CD14-positive monocyte (primary cell): ENCODE data around the gene CATSPER1. TPM values are rescaled to one million over a fixed set of nuclear protein-coding genes. Genes with fewer than 3 reads are reported as not detected.

Experiments
- DNase-seq, 3 donors: peaks; one replicate each; pipeline ENCODE4 v3.0.0-alpha.2; 2011 to 2022
- H2AFZ ChIP-seq: 2 replicates; pipeline ENCODE4 v1.6.0; 2012; ENCODE audit warnings: mild to moderate bottlenecking, low read depth, low read length, inconsistent platforms; ENCODE audit not compliant: insufficient read depth, poor library complexity, severe bottlenecking
- H3K27ac ChIP-seq, 2 donors: 1 replicate in 1 of 2; 2 replicates in 1 of 2; pipeline ENCODE4 v1.5.1; 2012 to 2013; ENCODE audit warnings: low read length in 2 of 2, control low read depth in 1 of 2, inconsistent platforms in 1 of 2, low read depth in 1 of 2, mild to moderate bottlenecking in 1 of 2
- H3K27me3 ChIP-seq, 2 donors: one replicate each; pipeline versions ENCODE4 v1.6.0 to v1.6.1; 2011 to 2013; ENCODE audit warnings: low read length in 2 of 2; ENCODE audit not compliant: control insufficient read depth in 2 of 2, insufficient read depth in 2 of 2
- H3K36me3 ChIP-seq, 2 donors: replicated peaks in 1 of 2; 1 replicate in 1 of 2; 2 replicates in 1 of 2; pipeline versions ENCODE4 v1.5.1 to v1.6.1; 2012 to 2013; ENCODE audit warnings: low read length in 2 of 2, control low read depth in 1 of 2, inconsistent platforms in 1 of 2, mild to moderate bottlenecking in 1 of 2; ENCODE audit not compliant: insufficient read depth in 2 of 2, control insufficient read depth in 1 of 2
- H3K4me1 ChIP-seq, 2 donors: 1 replicate in 1 of 2; 2 replicates in 1 of 2; pipeline versions ENCODE4 v1.5.1 to v1.6.1; 2012 to 2013; ENCODE audit warnings: low read length in 2 of 2, control low read depth in 1 of 2, inconsistent platforms in 1 of 2, mild to moderate bottlenecking in 1 of 2, moderate library complexity in 1 of 2; ENCODE audit not compliant: insufficient read depth in 2 of 2, control insufficient read depth in 1 of 2
- H3K4me2 ChIP-seq: replicated peaks from 2 replicates; pipeline ENCODE3; 2012; ENCODE audit warnings: low read length, moderate library complexity, mild to moderate bottlenecking; ENCODE audit not compliant: poor library complexity, severe bottlenecking; ENCODE audit errors: extremely low read depth
- H3K4me3 ChIP-seq, 3 experiments: fragments of 200-600 bp in 1 of 3; sonication (generic) in 1 of 3; replicated peaks in 1 of 3; 1 replicate in 2 of 3; 2 replicates in 1 of 3; pipeline ENCODE4 v1.5.1; 2011 to 2013; ENCODE audit warnings: low read length in 3 of 3, mild to moderate bottlenecking in 3 of 3, control low read depth in 2 of 3, low read depth in 2 of 3, inconsistent platforms in 1 of 3, moderate library complexity in 1 of 3
- H3K79me2 ChIP-seq: 2 replicates; pipeline ENCODE4 v1.6.0; 2012; ENCODE audit warnings: mild to moderate bottlenecking, control low read depth, inconsistent platforms, low read length, moderate library complexity; ENCODE audit not compliant: insufficient read depth
- H3K9ac ChIP-seq: 2 replicates; pipeline ENCODE4 v1.6.0; 2017; ENCODE audit warnings: low read length, mild to moderate bottlenecking; ENCODE audit not compliant: insufficient read depth, poor library complexity, severe bottlenecking
- H3K9me3 ChIP-seq, 2 donors: replicated peaks in 1 of 2; 1 replicate in 1 of 2; 2 replicates in 1 of 2; pipeline versions ENCODE4 v1.5.1 to v1.6.1; 2012 to 2013; ENCODE audit warnings: low read length in 2 of 2, control low read depth in 1 of 2; ENCODE audit not compliant: control insufficient read depth in 1 of 2, insufficient read depth in 1 of 2
- H4K20me1 ChIP-seq: 2 replicates; pipeline ENCODE4 v1.6.0; 2012; ENCODE audit warnings: mild to moderate bottlenecking, low read length, control low read depth, moderate library complexity; ENCODE audit not compliant: insufficient read depth
- H3K27ac Mint-ChIP-seq, 7 donors: one replicate each; pipeline ENCODE4 v1.8.0; 2020; ENCODE audit warnings: mild to moderate bottlenecking in 7 of 7, mixed read lengths in 7 of 7, moderate library complexity in 6 of 7, inconsistent platforms in 2 of 7
- H3K27me3 Mint-ChIP-seq, 3 donors: one replicate each; pipeline ENCODE4 v1.8.0; 2021 to 2022; ENCODE audit warnings: low read depth in 3 of 3, mild to moderate bottlenecking in 3 of 3, mixed read lengths in 3 of 3, moderate library complexity in 3 of 3, inconsistent platforms in 1 of 3
- H3K36me3 Mint-ChIP-seq, 2 donors: one replicate each; pipeline ENCODE4 v1.8.0; 2020; ENCODE audit warnings: mixed read lengths in 2 of 2, inconsistent platforms in 1 of 2, mild to moderate bottlenecking in 1 of 2
- H3K4me1 Mint-ChIP-seq: one replicate; pipeline ENCODE4 v1.8.0; 2020; ENCODE audit warnings: mild to moderate bottlenecking, mixed read lengths
- H3K4me3 Mint-ChIP-seq, 2 donors: one replicate each; pipeline ENCODE4 v1.8.0; 2020; ENCODE audit warnings: mild to moderate bottlenecking in 2 of 2, mixed read lengths in 2 of 2, moderate library complexity in 1 of 2
- H3K9me3 Mint-ChIP-seq, 7 donors: one replicate each; pipeline ENCODE4 v1.8.0; 2020 to 2022; ENCODE audit warnings: mixed read lengths in 7 of 7, mild to moderate bottlenecking in 6 of 7, moderate library complexity in 6 of 7, inconsistent platforms in 2 of 7
- CTCF ChIP-seq: fragments of 200-600 bp; IDR thresholded peaks from one replicate; pipeline ENCODE4 v1.8.0; 2022; ENCODE audit warnings: antibody characterized with exemption, mild to moderate bottlenecking
- WGBS: methylation state at CpG from one replicate; pipeline ENCODE4 v1.1.5; 2013; ENCODE audit warnings: missing lambda C conversion rate; ENCODE audit not compliant: insufficient coverage; 5-methylcytosine and 5-hydroxymethylcytosine counted together
- intact Hi-C, 2 donors: fragments of 100-400 bp; cut with micrococcal nuclease; formaldehyde crosslinking; loops; one replicate each; pipeline versions ENCODE4 v1.15.0 to v1.15.1; 2023
- polyA plus RNA-seq, 3 donors: library from polyadenylated mRNA; depleted of rRNA in 1 of 3; unstranded in 2 of 3; stranded (reverse) in 1 of 3; fragments of 300-500 nt in 2 of 3; fragments of >200 nt in 1 of 3; fragmentation: Illumina TruSeq in 2 of 3; gene quantifications; 1 replicate in 2 of 3; 2 replicates in 1 of 3; pipeline ENCODE4 v1.2.3, GENCODE V29; 2012 to 2021

Gene CATSPER1
- polyA plus RNA-seq, 3 donors: 15.4 to 24.1 (median 22.0) TPM

GRCh38 chr11:66050581-66051231 is 24.4 kb upstream of the CATSPER1 start:
- H3K4me2 ChIP-seq: peak overlapping the region; percentile 85
- 100% methylated on average over 1 of the region's 5 CpGs for WGBS

More at GRCh38 chr11:66050581-66051231, 24.4 kb upstream of the CATSPER1 start:
- H3K9me3 Mint-ChIP-seq: peaks cover 0 to 4% (median 0%) of the 10 kb centered on the region in 7 donors
- Histone ChIP-seq H3K36me3 (peaks cover 13 to 15% of the 10 kb centered on the region in 2 donors), H3K9ac (no peak overlapping the region), H3K9me3 (no peaks in the 10 kb centered on the region), H3K4me3 (no peak overlapping the region), H2AFZ (peak overlapping the region; percentile 94), H3K27me3 (peaks cover 2 to 19% of the 10 kb centered on the region in 2 donors), H3K4me1 (peaks cover 16 to 26% of the 10 kb centered on the region in 2 donors), H3K79me2 (peaks cover 34% of the 10 kb centered on the region), H4K20me1 (peaks cover 5% of the 10 kb centered on the region), H3K27ac (no peak overlapping the region)
- no peak overlapping the region for H3K4me3 Mint-ChIP-seq
- no peak for TF ChIP-seq CTCF
- peaks cover 19 to 24% of the 10 kb centered on the region in 2 donors for H3K36me3 Mint-ChIP-seq
- no peak for DNase-seq
- H3K27ac Mint-ChIP-seq: peak overlapping the region in 2 of 7 donors; percentile 33 to 57
- intact Hi-C loops: no loop called here
- H3K4me1 Mint-ChIP-seq: peaks cover 20% of the 10 kb centered on the region
- peaks cover 18 to 25% (median 18%) of the 10 kb centered on the region in 3 donors for H3K27me3 Mint-ChIP-seq
